OCI-LY1 (cell line): Measurements from ENCODE around the gene NDUFS7.

Experiments
- EZH2 ChIP-seq: fragments of 200-600 bp; sonication (generic), shearing (Covaris generic); IDR thresholded peaks from 2 replicates; pipeline ENCODE4 v1.8.0; 2017; ENCODE audit warnings: borderline replicate concordance, mixed run types, mild to moderate bottlenecking, antibody characterized with exemption, low read length, moderate library complexity, mixed read lengths
- TF ChIP-seq, protein P1 (sequence below): fragments of 200-600 bp; sonication (generic), shearing (Covaris generic); IDR thresholded peaks from 2 replicates; pipeline ENCODE4 v1.5.1; 2017; ENCODE audit warnings: mild to moderate bottlenecking, antibody characterized with exemption, low read length, moderate library complexity, mixed read lengths

DNA sequence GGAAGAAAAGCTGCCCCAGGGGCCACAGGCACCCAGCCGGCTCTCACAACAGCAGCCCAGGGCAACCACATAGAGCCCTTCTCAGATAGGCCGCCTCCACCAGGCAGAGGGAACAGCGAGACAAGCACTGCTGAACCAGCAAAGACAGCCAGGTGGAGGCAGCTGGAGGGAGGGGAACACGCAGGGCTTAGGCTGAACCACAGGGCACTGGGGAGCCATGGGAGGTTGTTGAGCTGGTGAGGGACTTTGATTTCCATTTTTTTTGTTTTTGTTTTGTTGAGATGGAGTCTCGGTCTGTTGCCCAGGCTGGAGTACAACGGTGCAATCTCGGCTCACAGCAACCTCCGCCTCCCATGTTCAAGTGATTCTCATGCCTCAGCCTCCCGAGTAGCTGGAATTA lies 14.1 kb downstream of the NDUFS7 start:
- TF ChIP-seq, protein P1, sequence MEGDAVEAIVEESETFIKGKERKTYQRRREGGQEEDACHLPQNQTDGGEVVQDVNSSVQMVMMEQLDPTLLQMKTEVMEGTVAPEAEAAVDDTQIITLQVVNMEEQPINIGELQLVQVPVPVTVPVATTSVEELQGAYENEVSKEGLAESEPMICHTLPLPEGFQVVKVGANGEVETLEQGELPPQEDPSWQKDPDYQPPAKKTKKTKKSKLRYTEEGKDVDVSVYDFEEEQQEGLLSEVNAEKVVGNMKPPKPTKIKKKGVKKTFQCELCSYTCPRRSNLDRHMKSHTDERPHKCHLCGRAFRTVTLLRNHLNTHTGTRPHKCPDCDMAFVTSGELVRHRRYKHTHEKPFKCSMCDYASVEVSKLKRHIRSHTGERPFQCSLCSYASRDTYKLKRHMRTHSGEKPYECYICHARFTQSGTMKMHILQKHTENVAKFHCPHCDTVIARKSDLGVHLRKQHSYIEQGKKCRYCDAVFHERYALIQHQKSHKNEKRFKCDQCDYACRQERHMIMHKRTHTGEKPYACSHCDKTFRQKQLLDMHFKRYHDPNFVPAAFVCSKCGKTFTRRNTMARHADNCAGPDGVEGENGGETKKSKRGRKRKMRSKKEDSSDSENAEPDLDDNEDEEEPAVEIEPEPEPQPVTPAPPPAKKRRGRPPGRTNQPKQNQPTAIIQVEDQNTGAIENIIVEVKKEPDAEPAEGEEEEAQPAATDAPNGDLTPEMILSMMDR = no peak
- no peak for TF ChIP-seq EZH2
